GM12864 (cell line): ENCODE measurements around the gene RSKR.
"Not testable (repeated sequence)": the region's sequence is repeated elsewhere in the genome, so short reads cannot be mapped to it uniquely, and the experiment has no call there.

Experiments
- DNase-seq: peaks from one replicate; pipeline ENCODE4 v3.0.0-alpha.2; 2011; ENCODE audit warnings: low read depth
- H3K4me3 ChIP-seq: 2 replicates; pipeline ENCODE4 v1.5.1; 2011; ENCODE audit warnings: mild to moderate bottlenecking, low read depth, low read length, control low read depth
- CTCF ChIP-seq: IDR thresholded peaks from 2 replicates; pipeline ENCODE4 v1.5.1; 2011; ENCODE audit warnings: low read depth, mild to moderate bottlenecking, moderate library complexity, low read length, control low read depth, inconsistent platforms; ENCODE audit errors: missing control alignments

The RSKR gene

GRCh38 chr17:28576758-28577465, 37.1 kb downstream of the RSKR start, which contains the start of gene ALDOC:
ALDOC (minus strand) TSS chr17:28576895; CDS start chr17:28575532, 1,363 bp downstream.
- no peak for TF ChIP-seq CTCF
- H3K4me3 ChIP-seq: peak within 1 kb of the TSS; percentile 53
- peak; percentile 91 for DNase-seq

- DNase-seq: not testable (repeated sequence)
- H3K4me3 ChIP-seq: peak overlapping the region; percentile 53
These were observed 38.0 kb downstream of the RSKR start for GRCh38 chr17:28576016-28576415.

GRCh38 chr17:28575126-28575795, 38.7 kb downstream of the RSKR start:
- DNase-seq: no peak
- TF ChIP-seq CTCF: peak; percentile 46
- peak overlapping the region; percentile 53; the same call in 1 of the 2 replicates for H3K4me3 ChIP-seq

GRCh38 chr17:28574526-28574925, 39.5 kb downstream of the RSKR start:
- no peak overlapping the region for H3K4me3 ChIP-seq
- TF ChIP-seq CTCF: peak; percentile 22
- no peak for DNase-seq

- DNase-seq: no peak
- H3K4me3 ChIP-seq: no peak overlapping the region
- TF ChIP-seq CTCF: no peak
These were observed 40.0 kb downstream of the RSKR start for GRCh38 chr17:28573966-28574480.

GRCh38 chr17:28573521-28573920, 40.5 kb downstream of the RSKR start:
- DNase-seq: no peak
- H3K4me3 ChIP-seq: no peak overlapping the region

More at GRCh38 chr17:28573521-28573920, 40.5 kb downstream of the RSKR start:
- TF ChIP-seq CTCF: no peak
